ENCODE measurements around the gene PPARG.

The PPARG gene

GRCh38 chr3:12286927-12287726, 1.7 kb upstream of the PPARG start:
- no peaks in the 10 kb centered on the region for H3K27me3 ChIP-seq (ENCODE audit: insufficient read depth, poor library complexity, severe bottlenecking)
- no peak overlapping the region for H3K27ac ChIP-seq (replicated peaks)

GRCh38 chr3:12287727-12288181, 1.1 kb upstream of the PPARG start:
- TF ChIP-seq GABPA (IDR thresholded peaks at IDR 0.05; ENCODE audit: low read depth) (no peak), CTCF (IDR thresholded peaks at IDR 0.05; ENCODE audit: insufficient read depth, low read length) (no peak), REST (IDR thresholded peaks at IDR 0.05; ENCODE audit: insufficient replicate concordance, low read depth) (no peak), POLR2AphosphoS5 (IDR thresholded peaks at IDR 0.05; ENCODE audit: low read depth) (no peak), SPI1 (IDR thresholded peaks at IDR 0.05; ENCODE audit: borderline replicate concordance, low read depth) (no peak)
- DNase-seq (ENCODE audit: low read depth in 1 of 2, low spot score in 1 of 2), result peak in 1 of 2 experiments; percentile 33
- Histone ChIP-seq H3K4me3 (replicated peaks; ENCODE audit: insufficient read depth, low read length) (peak overlapping the region; percentile 76), H3K27ac (replicated peaks) (peak overlapping the region; percentile 64), H3K27me3 (ENCODE audit: insufficient read depth, poor library complexity, severe bottlenecking) (no peaks in the 10 kb centered on the region)

More at GRCh38 chr3:12286927-12287726, 1.7 kb upstream of the PPARG start:
- peak overlapping the region; percentile 45 for H3K4me3 ChIP-seq (replicated peaks; ENCODE audit: insufficient read depth, low read length)
- TF ChIP-seq REST (IDR thresholded peaks at IDR 0.05; ENCODE audit: insufficient replicate concordance, low read depth), result no peak
- no peak for DNase-seq (ENCODE audit: low read depth in 1 of 2, low spot score in 1 of 2)

- H3K4me3 ChIP-seq (replicated peaks; ENCODE audit: insufficient read depth, low read length), result no peak overlapping the region
- DNase-seq (ENCODE audit: low read depth in 1 of 2, low spot score in 1 of 2), result no peak
- no peak for TF ChIP-seq CTCF (IDR thresholded peaks at IDR 0.05; ENCODE audit: insufficient read depth, low read length)
- no peak for TF ChIP-seq POLR2AphosphoS5 (IDR thresholded peaks at IDR 0.05; ENCODE audit: low read depth)
- no peak for TF ChIP-seq REST (IDR thresholded peaks at IDR 0.05; ENCODE audit: insufficient replicate concordance, low read depth)
- H3K27ac ChIP-seq (replicated peaks), result no peak overlapping the region
- H3K27me3 ChIP-seq (ENCODE audit: insufficient read depth, poor library complexity, severe bottlenecking), result no peaks in the 10 kb centered on the region
Observed at GRCh38 chr3:12289524-12289923, 654 bp downstream of the PPARG start.
